Spleen (tissue), 7 donors: ENCODE data around the gene GPR35.

Source experiments
- CTCF ChIP-seq, 11 experiments: fragments of 200-600 bp in 7 of 11; fragments of 450-650 bp in 4 of 11; sonication (generic) in 4 of 11; IDR thresholded peaks in 8 of 11; conservative IDR thresholded peaks in 3 of 11; 1 replicate in 7 of 11; 2 replicates in 4 of 11; pipeline versions ENCODE4 v1.4.0 to v1.8.0; 2016 to 2021; ENCODE audit warnings: antibody characterized with exemption in 11 of 11, inconsistent platforms in 4 of 11, mild to moderate bottlenecking in 1 of 11
- POLR2A ChIP-seq, 3 donors: fragments of 450-650 bp; IDR thresholded peaks; one replicate each; pipeline ENCODE4 v1.5.1; 2017; ENCODE audit warnings: antibody characterized with exemption in 3 of 3, mild to moderate bottlenecking in 1 of 3
- POLR2AphosphoS5 ChIP-seq, 3 donors: sonication (generic); formaldehyde crosslinking; IDR thresholded peaks; one replicate each; pipeline ENCODE4 v1.5.1; 2017; ENCODE audit warnings: antibody characterized with exemption in 3 of 3
- donor health status: DM: no; HTN: no; CAD: no; lungs with moderate emphysema.
- donor health status: DM: no; HTN: no; CAD: no.
- donor health status: DM: no; HTN: no; CAD: no.

GRCh38 chr2:240639566-240639965 is 14.3 kb downstream of the GPR35 start:
- TF ChIP-seq CTCF (IDR thresholded peaks at IDR 0.05 in 8 of 11, conservative IDR thresholded peaks at IDR 0.05 in 3 of 11) (no peak), POLR2A (IDR thresholded peaks at IDR 0.05) (no peak), POLR2AphosphoS5 (IDR thresholded peaks at IDR 0.05) (no peak)
